ENCODE data around the gene ATP6V0A1. TPM values are rescaled to one million over a fixed set of nuclear protein-coding genes. Genes with fewer than 3 reads are reported as not detected.

The ATP6V0A1 gene
- total and polyA plus RNA-seq, 2 experiments from 2014 or later, result 23.9 to 42.3 TPM

DNA sequence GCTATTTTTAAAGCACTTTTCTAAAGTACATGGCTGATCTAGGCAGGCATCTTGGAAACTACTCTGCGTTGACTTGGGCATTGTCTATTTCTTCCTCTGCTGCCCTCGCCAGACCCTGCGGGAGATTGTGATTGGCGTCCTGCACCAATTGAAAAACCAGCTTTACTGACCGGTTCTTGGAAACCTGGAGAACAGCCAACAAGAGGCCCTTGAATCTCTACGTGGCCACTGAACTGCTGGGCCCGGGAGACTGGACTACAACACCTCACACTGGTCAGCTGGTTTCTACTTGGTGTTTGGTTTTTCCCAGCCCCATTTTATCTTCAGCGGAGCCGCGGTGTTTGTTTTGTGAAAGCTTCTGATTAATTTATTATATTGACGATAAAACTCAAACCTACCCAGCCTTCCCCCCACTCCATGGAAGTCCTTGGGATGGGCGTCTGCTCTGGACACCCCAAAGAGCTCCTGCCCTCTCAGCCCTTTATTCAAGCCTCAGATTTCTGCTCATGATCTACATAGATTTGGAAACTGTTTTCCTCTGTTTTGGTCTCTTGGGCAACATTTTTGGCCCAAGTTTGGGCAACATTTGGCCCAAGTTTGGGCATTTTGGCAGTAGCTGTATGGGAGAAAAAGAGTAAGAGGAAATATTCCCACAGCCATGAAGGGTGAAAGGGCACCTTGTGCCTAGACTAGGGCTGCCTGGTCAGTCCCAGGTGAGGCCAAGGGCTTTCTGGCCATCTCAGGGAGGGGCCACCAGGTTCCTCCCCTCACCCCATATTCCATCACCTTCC, 113.0 kb downstream of the ATP6V0A1 start:
- peaks cover 80% of the 10 kb centered on the region for H3K36me3 Mint-ChIP-seq (ENCODE audit: low read depth)
- H2AFZ ChIP-seq, result no peak overlapping the region

More for the DNA sequence above, 113.0 kb downstream of the ATP6V0A1 start:
- TF ChIP-seq JUNB (IDR thresholded peaks at IDR 0.05; ENCODE audit: unreplicated experiment) (no peak), POLR2AphosphoS5 (IDR thresholded peaks at IDR 0.05; ENCODE audit: low read depth) (no peak; the same call in 1 of the 2 replicates), ZNF331 (CRISPR knock-in tag; IDR thresholded peaks at IDR 0.05; ENCODE audit: low read depth) (no peak), EZH2 (IDR thresholded peaks at IDR 0.05; ENCODE audit: low read depth, unreplicated experiment) (no peak)
- TF ChIP-seq, protein P1, sequence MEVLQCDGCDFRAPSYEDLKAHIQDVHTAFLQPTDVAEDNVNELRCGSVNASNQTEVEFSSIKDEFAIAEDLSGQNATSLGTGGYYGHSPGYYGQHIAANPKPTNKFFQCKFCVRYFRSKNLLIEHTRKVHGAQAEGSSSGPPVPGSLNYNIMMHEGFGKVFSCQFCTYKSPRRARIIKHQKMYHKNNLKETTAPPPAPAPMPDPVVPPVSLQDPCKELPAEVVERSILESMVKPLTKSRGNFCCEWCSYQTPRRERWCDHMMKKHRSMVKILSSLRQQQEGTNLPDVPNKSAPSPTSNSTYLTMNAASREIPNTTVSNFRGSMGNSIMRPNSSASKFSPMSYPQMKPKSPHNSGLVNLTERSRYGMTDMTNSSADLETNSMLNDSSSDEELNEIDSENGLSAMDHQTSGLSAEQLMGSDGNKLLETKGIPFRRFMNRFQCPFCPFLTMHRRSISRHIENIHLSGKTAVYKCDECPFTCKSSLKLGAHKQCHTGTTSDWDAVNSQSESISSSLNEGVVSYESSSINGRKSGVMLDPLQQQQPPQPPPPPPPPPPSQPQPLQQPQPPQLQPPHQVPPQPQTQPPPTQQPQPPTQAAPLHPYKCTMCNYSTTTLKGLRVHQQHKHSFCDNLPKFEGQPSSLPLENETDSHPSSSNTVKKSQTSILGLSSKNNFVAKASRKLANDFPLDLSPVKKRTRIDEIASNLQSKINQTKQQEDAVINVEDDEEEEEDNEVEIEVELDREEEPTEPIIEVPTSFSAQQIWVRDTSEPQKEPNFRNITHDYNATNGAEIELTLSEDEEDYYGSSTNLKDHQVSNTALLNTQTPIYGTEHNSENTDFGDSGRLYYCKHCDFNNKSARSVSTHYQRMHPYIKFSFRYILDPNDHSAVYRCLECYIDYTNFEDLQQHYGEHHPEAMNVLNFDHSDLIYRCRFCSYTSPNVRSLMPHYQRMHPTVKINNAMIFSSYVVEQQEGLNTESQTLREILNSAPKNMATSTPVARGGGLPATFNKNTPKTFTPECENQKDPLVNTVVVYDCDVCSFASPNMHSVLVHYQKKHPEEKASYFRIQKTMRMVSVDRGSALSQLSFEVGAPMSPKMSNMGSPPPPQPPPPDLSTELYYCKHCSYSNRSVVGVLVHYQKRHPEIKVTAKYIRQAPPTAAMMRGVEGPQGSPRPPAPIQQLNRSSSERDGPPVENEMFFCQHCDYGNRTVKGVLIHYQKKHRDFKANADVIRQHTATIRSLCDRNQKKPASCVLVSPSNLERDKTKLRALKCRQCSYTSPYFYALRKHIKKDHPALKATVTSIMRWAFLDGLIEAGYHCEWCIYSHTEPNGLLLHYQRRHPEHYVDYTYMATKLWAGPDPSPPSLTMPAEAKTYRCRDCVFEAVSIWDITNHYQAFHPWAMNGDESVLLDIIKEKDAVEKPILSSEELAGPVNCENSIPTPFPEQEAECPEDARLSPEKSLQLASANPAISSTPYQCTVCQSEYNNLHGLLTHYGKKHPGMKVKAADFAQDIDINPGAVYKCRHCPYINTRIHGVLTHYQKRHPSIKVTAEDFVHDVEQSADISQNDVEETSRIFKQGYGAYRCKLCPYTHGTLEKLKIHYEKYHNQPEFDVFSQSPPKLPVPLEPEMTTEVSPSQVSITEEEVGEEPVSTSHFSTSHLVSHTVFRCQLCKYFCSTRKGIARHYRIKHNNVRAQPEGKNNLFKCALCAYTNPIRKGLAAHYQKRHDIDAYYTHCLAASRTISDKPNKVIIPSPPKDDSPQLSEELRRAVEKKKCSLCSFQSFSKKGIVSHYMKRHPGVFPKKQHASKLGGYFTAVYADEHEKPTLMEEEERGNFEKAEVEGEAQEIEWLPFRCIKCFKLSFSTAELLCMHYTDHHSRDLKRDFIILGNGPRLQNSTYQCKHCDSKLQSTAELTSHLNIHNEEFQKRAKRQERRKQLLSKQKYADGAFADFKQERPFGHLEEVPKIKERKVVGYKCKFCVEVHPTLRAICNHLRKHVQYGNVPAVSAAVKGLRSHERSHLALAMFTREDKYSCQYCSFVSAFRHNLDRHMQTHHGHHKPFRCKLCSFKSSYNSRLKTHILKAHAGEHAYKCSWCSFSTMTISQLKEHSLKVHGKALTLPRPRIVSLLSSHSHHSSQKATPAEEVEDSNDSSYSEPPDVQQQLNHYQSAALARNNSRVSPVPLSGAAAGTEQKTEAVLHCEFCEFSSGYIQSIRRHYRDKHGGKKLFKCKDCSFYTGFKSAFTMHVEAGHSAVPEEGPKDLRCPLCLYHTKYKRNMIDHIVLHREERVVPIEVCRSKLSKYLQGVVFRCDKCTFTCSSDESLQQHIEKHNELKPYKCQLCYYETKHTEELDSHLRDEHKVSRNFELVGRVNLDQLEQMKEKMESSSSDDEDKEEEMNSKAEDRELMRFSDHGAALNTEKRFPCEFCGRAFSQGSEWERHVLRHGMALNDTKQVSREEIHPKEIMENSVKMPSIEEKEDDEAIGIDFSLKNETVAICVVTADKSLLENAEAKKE (CRISPR knock-in tag; IDR thresholded peaks at IDR 0.05), result no peak
- no peak overlapping the region for H3K4me2 ChIP-seq
- DNase-seq (ENCODE audit: low spot score) (no peak), ATAC-seq (no peak)
- no peak overlapping the region for H3K4me3 Mint-ChIP-seq
- H3K79me2 ChIP-seq (replicated peaks; ENCODE audit: insufficient read depth), result peaks cover 26% of the 10 kb centered on the region
- H3K4me3 ChIP-seq, result no peak overlapping the region
- no peak overlapping the region for H3K27ac Mint-ChIP-seq
- H3K27ac ChIP-seq (ENCODE audit: low read depth), result no peak overlapping the region
- peaks cover 15% of the 10 kb centered on the region for H3K4me1 Mint-ChIP-seq
- H3K36me3 ChIP-seq (ENCODE audit: insufficient read depth), result peaks cover 41% of the 10 kb centered on the region
- no peaks in the 10 kb centered on the region for H3K9me3 Mint-ChIP-seq
- H3K4me1 ChIP-seq (ENCODE audit: insufficient read depth), result peaks cover 9% of the 10 kb centered on the region
- no peaks in the 10 kb centered on the region for H3K9me2 ChIP-seq (ENCODE audit: insufficient read depth)
- H3K27me3 ChIP-seq (ENCODE audit: insufficient read depth), result no peaks in the 10 kb centered on the region
- H3K27me3 Mint-ChIP-seq (ENCODE audit: insufficient read depth, low read depth, poor library complexity), result peaks cover 7% of the 10 kb centered on the region
- H3F3A ChIP-seq (replicated peaks; ENCODE audit: low read depth), result peaks cover 57% of the 10 kb centered on the region
- peaks cover 14% of the 10 kb centered on the region for H4K20me1 ChIP-seq (replicated peaks; ENCODE audit: insufficient read depth)

Small RNA genes within 50 kb of the gene (microRNA-seq; reads per million reads assigned to microRNA genes)
- gene MIR5010, result 2.2 reads per million, percentile 2 among the genes with 10 or more reads in this experiment
- gene MIR548AT, result not detected

Small RNA genes within 50 kb of the gene (small RNA-seq; reads per million reads assigned to genes)
- gene MIR548AT (ENCODE audit: low replicate concordance) (0.10 reads per million), gene RNU7-97P (ENCODE audit: low replicate concordance) (not detected)

Other genes with a start within 250 kb of the ATP6V0A1 start
- 47.1 and 60.5 TPM in 2 replicates for gene STAT5B, start 182.5 kb upstream of the ATP6V0A1 start, total RNA-seq (2014; rRNA removed; shearing (Covaris generic))
- gene STAT5B, start 182.5 kb upstream of the ATP6V0A1 start, polyA plus RNA-seq (2016; fragmentation: Nextera tagmentation; extraction: Ambion mirVana), result 13.9 and 14.3 TPM in 2 replicates
- 14.6 and 18.1 TPM in 2 replicates for gene STAT5A, start 170.4 kb upstream of the ATP6V0A1 start, total RNA-seq (2014; rRNA removed; shearing (Covaris generic))
- gene STAT5A, start 170.4 kb upstream of the ATP6V0A1 start, polyA plus RNA-seq (2016; fragmentation: Nextera tagmentation; extraction: Ambion mirVana), result 2.3 and 2.4 TPM in 2 replicates
- gene STAT3, start 70.4 kb upstream of the ATP6V0A1 start, total RNA-seq (2014; rRNA removed; shearing (Covaris generic)), result 78.0 and 83.2 TPM in 2 replicates
- gene STAT3, start 70.4 kb upstream of the ATP6V0A1 start, polyA plus RNA-seq (2016; fragmentation: Nextera tagmentation; extraction: Ambion mirVana), result 41.7 and 49.5 TPM in 2 replicates
- 33.3 and 35.7 TPM in 2 replicates for gene CAVIN1, start 35.6 kb upstream of the ATP6V0A1 start, total RNA-seq (2014; rRNA removed; shearing (Covaris generic))
- 18.1 and 20.0 TPM in 2 replicates for gene CAVIN1, start 35.6 kb upstream of the ATP6V0A1 start, polyA plus RNA-seq (2016; fragmentation: Nextera tagmentation; extraction: Ambion mirVana)
- 21.9 and 31.2 TPM in 2 replicates for gene NAGLU, start 77.4 kb downstream of the ATP6V0A1 start, total RNA-seq (2014; rRNA removed; shearing (Covaris generic))
- 12.0 and 13.0 TPM in 2 replicates for gene NAGLU, start 77.4 kb downstream of the ATP6V0A1 start, polyA plus RNA-seq (2016; fragmentation: Nextera tagmentation; extraction: Ambion mirVana)
- 0.97 and 1.7 TPM in 2 replicates for gene HSD17B1, start 94.0 kb downstream of the ATP6V0A1 start, total RNA-seq (2014; rRNA removed; shearing (Covaris generic))
- gene HSD17B1, start 94.0 kb downstream of the ATP6V0A1 start, polyA plus RNA-seq (2016; fragmentation: Nextera tagmentation; extraction: Ambion mirVana), result 1.7 and 1.8 TPM in 2 replicates
- gene COASY, start 103.3 kb downstream of the ATP6V0A1 start, total RNA-seq (2014; rRNA removed; shearing (Covaris generic)), result 60.1 and 62.0 TPM in 2 replicates
- gene COASY, start 103.3 kb downstream of the ATP6V0A1 start, polyA plus RNA-seq (2016; fragmentation: Nextera tagmentation; extraction: Ambion mirVana), result 72.1 and 77.5 TPM in 2 replicates
- 23.3 and 34.1 TPM in 2 replicates for gene MLX, start 108.2 kb downstream of the ATP6V0A1 start, total RNA-seq (2014; rRNA removed; shearing (Covaris generic))
- 28.8 and 33.2 TPM in 2 replicates for gene MLX, start 108.2 kb downstream of the ATP6V0A1 start, polyA plus RNA-seq (2016; fragmentation: Nextera tagmentation; extraction: Ambion mirVana)
- gene PSMC3IP, start 118.9 kb downstream of the ATP6V0A1 start, total RNA-seq (2014; rRNA removed; shearing (Covaris generic)), result 14.7 and 18.5 TPM in 2 replicates
- 29.5 and 32.7 TPM in 2 replicates for gene PSMC3IP, start 118.9 kb downstream of the ATP6V0A1 start, polyA plus RNA-seq (2016; fragmentation: Nextera tagmentation; extraction: Ambion mirVana)
- gene RETREG3, start 150.5 kb downstream of the ATP6V0A1 start, total RNA-seq (2014; rRNA removed; shearing (Covaris generic)), result 35.4 and 38.2 TPM in 2 replicates
- 8.0 and 10.5 TPM in 2 replicates for gene RETREG3, start 150.5 kb downstream of the ATP6V0A1 start, polyA plus RNA-seq (2016; fragmentation: Nextera tagmentation; extraction: Ambion mirVana)
- gene TUBG1, start 150.8 kb downstream of the ATP6V0A1 start, total RNA-seq (2014; rRNA removed; shearing (Covaris generic)), result 82.8 and 101 TPM in 2 replicates
- 110 and 117 TPM in 2 replicates for gene TUBG1, start 150.8 kb downstream of the ATP6V0A1 start, polyA plus RNA-seq (2016; fragmentation: Nextera tagmentation; extraction: Ambion mirVana)
- gene TUBG2, start 200.4 kb downstream of the ATP6V0A1 start, total RNA-seq (2014; rRNA removed; shearing (Covaris generic)), result 15.3 and 18.2 TPM in 2 replicates
- gene TUBG2, start 200.4 kb downstream of the ATP6V0A1 start, polyA plus RNA-seq (2016; fragmentation: Nextera tagmentation; extraction: Ambion mirVana), result 16.5 and 19.0 TPM in 2 replicates
- gene PLEKHH3, start 218.1 kb downstream of the ATP6V0A1 start, total RNA-seq (2014; rRNA removed; shearing (Covaris generic)), result 24.2 and 24.8 TPM in 2 replicates
- 10.9 and 13.8 TPM in 2 replicates for gene PLEKHH3, start 218.1 kb downstream of the ATP6V0A1 start, polyA plus RNA-seq (2016; fragmentation: Nextera tagmentation; extraction: Ambion mirVana)
- 1.1 and 1.7 TPM in 2 replicates for gene CCR10, start 223.0 kb downstream of the ATP6V0A1 start, total RNA-seq (2014; rRNA removed; shearing (Covaris generic))
- 2.7 and 3.0 TPM in 2 replicates for gene CCR10, start 223.0 kb downstream of the ATP6V0A1 start, polyA plus RNA-seq (2016; fragmentation: Nextera tagmentation; extraction: Ambion mirVana)
- gene CNTNAP1, start 223.7 kb downstream of the ATP6V0A1 start, total RNA-seq (2014; rRNA removed; shearing (Covaris generic)), result 2.9 and 5.0 TPM in 2 replicates
- gene CNTNAP1, start 223.7 kb downstream of the ATP6V0A1 start, polyA plus RNA-seq (2016; fragmentation: Nextera tagmentation; extraction: Ambion mirVana), result 0.75 and 1.3 TPM in 2 replicates

All from GM23338 (cell line).